LNCaP clone FGC (cell line): ENCODE measurements around the gene NFE2.
A peak's percentile ranks its signal among the peaks of the same experiment; 100 is the strongest.
"Not testable (repeated sequence)": the region's sequence is repeated elsewhere in the genome, so short reads cannot be mapped to it uniquely, and the experiment has no call there.

Experiments
- DNase-seq: peaks from one replicate; pipeline ENCODE4 v3.0.0-alpha.2; 2011; ENCODE audit warnings: low read depth
- H3K4me3 ChIP-seq: 2 replicates; pipeline ENCODE4 v1.5.1; 2011; ENCODE audit warnings: mild to moderate bottlenecking, low read depth, low read length, control low read depth
- CTCF ChIP-seq: IDR thresholded peaks from 2 replicates; pipeline ENCODE4 v1.5.1; 2012; ENCODE audit warnings: mild to moderate bottlenecking; ENCODE audit not compliant: control insufficient read depth, insufficient read depth; ENCODE audit errors: extremely low read depth

NFE2 gene

GRCh38 chr12:54328595-54329337 lies 28.0 kb upstream of the NFE2 start:
- no peak overlapping the region for H3K4me3 ChIP-seq
- no peak for TF ChIP-seq CTCF
- DNase-seq, result no peak

GRCh38 chr12:54325442-54326109 lies 24.8 kb upstream of the NFE2 start:
- not testable (repeated sequence) for DNase-seq
- H3K4me3 ChIP-seq, result peak overlapping the region; percentile 72

- peak; percentile 79 for TF ChIP-seq CTCF
- DNase-seq, result peak; percentile 100
- H3K4me3 ChIP-seq, result peak within 1 kb of the TSS; percentile 72
Measured at GRCh38 chr12:54324617-54325441, 24.0 kb upstream of the NFE2 start, which contains the start of gene COPZ1. Gene COPZ1, plus strand, starts transcription at chr12:54325131. Its CDS starts 33 bp downstream, at chr12:54325164.

GRCh38 chr12:54321363-54321762 lies 20.5 kb upstream of the NFE2 start:
- no peak for TF ChIP-seq CTCF
- no peak overlapping the region for H3K4me3 ChIP-seq
- no peak for DNase-seq

GRCh38 chr12:54312309-54312708 lies 11.5 kb upstream of the NFE2 start:
- DNase-seq, H3K4me3 ChIP-seq: not testable (repeated sequence)

GRCh38 chr12:54311051-54311450 lies 10.2 kb upstream of the NFE2 start:
- no peak for DNase-seq
- H3K4me3 ChIP-seq, result no peak overlapping the region
- no peak for TF ChIP-seq CTCF

GRCh38 chr12:54306925-54307741 lies 6.3 kb upstream of the NFE2 start:
- no peak for DNase-seq
- TF ChIP-seq CTCF, result no peak
- H3K4me3 ChIP-seq, result no peak overlapping the region
